ENCODE data around the gene NAA10.

Gene NAA10

DNA sequence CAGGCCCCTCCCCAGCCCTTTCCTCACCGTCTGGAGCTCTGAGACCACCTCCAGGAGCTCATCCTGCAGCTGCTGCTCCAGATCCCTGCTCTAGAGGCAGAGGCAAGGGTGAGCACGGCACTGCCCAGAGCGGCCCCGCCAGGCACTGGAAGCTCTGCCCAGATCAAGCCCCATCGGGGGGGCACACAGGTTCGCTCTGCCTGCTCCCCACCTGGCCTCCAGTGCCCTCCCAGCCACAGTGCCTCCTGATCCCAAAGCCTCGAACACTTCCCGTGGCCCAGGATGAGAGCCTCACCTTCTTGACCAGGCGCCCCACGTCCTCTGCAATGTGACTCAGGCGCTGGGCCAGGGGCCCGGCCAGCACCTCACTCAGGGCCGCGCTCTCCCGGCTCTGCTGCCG, 13.8 kb downstream of the NAA10 start:
- ATAC-seq (ENCODE audit: low read depth) (no peak), DNase-seq (ENCODE audit: low spot score) (no peak)
- Histone ChIP-seq H3K9me3 (ENCODE audit: severe bottlenecking) (no peaks in the 10 kb centered on the region), H3K27ac (ENCODE audit: poor library complexity, severe bottlenecking) (no peak overlapping the region), H3K4me3 (ENCODE audit: severe bottlenecking) (no peak overlapping the region), H3K36me3 (ENCODE audit: low read depth) (no peaks in the 10 kb centered on the region), H3K27me3 (ENCODE audit: insufficient read depth, poor library complexity, severe bottlenecking) (no peaks in the 10 kb centered on the region), H3K4me1 (ENCODE audit: insufficient read depth, poor library complexity, severe bottlenecking) (peaks cover 8% of the 10 kb centered on the region)
- TF ChIP-seq, protein P1, sequence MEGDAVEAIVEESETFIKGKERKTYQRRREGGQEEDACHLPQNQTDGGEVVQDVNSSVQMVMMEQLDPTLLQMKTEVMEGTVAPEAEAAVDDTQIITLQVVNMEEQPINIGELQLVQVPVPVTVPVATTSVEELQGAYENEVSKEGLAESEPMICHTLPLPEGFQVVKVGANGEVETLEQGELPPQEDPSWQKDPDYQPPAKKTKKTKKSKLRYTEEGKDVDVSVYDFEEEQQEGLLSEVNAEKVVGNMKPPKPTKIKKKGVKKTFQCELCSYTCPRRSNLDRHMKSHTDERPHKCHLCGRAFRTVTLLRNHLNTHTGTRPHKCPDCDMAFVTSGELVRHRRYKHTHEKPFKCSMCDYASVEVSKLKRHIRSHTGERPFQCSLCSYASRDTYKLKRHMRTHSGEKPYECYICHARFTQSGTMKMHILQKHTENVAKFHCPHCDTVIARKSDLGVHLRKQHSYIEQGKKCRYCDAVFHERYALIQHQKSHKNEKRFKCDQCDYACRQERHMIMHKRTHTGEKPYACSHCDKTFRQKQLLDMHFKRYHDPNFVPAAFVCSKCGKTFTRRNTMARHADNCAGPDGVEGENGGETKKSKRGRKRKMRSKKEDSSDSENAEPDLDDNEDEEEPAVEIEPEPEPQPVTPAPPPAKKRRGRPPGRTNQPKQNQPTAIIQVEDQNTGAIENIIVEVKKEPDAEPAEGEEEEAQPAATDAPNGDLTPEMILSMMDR (IDR thresholded peaks at IDR 0.05; ENCODE audit: poor library complexity, severe bottlenecking) = no peak

GRCh38 chrX:153920546-153920945, 14.3 kb downstream of the NAA10 start:
- TF ChIP-seq, protein P1 (IDR thresholded peaks at IDR 0.05; ENCODE audit: poor library complexity, severe bottlenecking) = no peak
- DNase-seq (ENCODE audit: low spot score) = peak; percentile 23
- Histone ChIP-seq H3K4me1 (ENCODE audit: insufficient read depth, poor library complexity, severe bottlenecking) (peaks cover 8% of the 10 kb centered on the region), H3K9me3 (ENCODE audit: severe bottlenecking) (no peaks in the 10 kb centered on the region), H3K27me3 (ENCODE audit: insufficient read depth, poor library complexity, severe bottlenecking) (no peaks in the 10 kb centered on the region), H3K27ac (ENCODE audit: poor library complexity, severe bottlenecking) (no peak overlapping the region), H3K36me3 (ENCODE audit: low read depth) (no peaks in the 10 kb centered on the region), H3K4me3 (ENCODE audit: severe bottlenecking) (no peak overlapping the region)
- no peak for ATAC-seq (ENCODE audit: low read depth)

GRCh38 chrX:153919281-153919680, 15.6 kb downstream of the NAA10 start:
- Histone ChIP-seq H3K27me3 (ENCODE audit: insufficient read depth, poor library complexity, severe bottlenecking) (no peaks in the 10 kb centered on the region), H3K9me3 (ENCODE audit: severe bottlenecking) (no peaks in the 10 kb centered on the region), H3K36me3 (ENCODE audit: low read depth) (no peaks in the 10 kb centered on the region), H3K4me3 (ENCODE audit: severe bottlenecking) (no peak overlapping the region), H3K4me1 (ENCODE audit: insufficient read depth, poor library complexity, severe bottlenecking) (peaks cover 8% of the 10 kb centered on the region), H3K27ac (ENCODE audit: poor library complexity, severe bottlenecking) (no peak overlapping the region)
- peak; percentile 29 for DNase-seq (ENCODE audit: low spot score)
- TF ChIP-seq, protein P1 (IDR thresholded peaks at IDR 0.05; ENCODE audit: poor library complexity, severe bottlenecking) = no peak
- no peak for ATAC-seq (ENCODE audit: low read depth)

DNA sequence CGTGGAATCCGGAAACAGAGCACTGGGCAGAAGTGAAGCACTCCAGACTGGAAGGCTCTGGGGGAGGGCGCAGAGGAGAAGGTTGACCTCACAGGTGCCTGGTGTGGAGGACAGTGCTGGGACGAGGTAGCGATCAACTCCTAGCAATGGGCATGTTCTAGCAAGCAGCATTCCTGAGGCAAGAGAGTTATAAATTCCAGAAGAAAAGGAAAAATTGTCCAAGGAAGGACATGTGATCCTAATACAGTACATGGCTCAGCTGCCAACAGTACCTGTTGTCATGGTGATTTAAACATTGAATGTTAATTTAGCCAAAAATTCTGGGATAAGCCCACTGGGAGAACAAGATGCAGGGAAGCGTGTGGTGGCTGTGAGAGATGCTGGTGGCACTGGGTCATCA, 17.0 kb downstream of the NAA10 start:
- Histone ChIP-seq H3K4me1 (ENCODE audit: insufficient read depth, poor library complexity, severe bottlenecking) (peaks cover 8% of the 10 kb centered on the region), H3K27me3 (ENCODE audit: insufficient read depth, poor library complexity, severe bottlenecking) (no peaks in the 10 kb centered on the region), H3K9me3 (ENCODE audit: severe bottlenecking) (no peaks in the 10 kb centered on the region), H3K27ac (ENCODE audit: poor library complexity, severe bottlenecking) (peak overlapping the region; percentile 40), H3K4me3 (ENCODE audit: severe bottlenecking) (no peak overlapping the region), H3K36me3 (ENCODE audit: low read depth) (no peaks in the 10 kb centered on the region)
- DNase-seq (ENCODE audit: low spot score) = peak; percentile 61
- peak; percentile 91 for ATAC-seq (ENCODE audit: low read depth)
- TF ChIP-seq, protein P1 (IDR thresholded peaks at IDR 0.05; ENCODE audit: poor library complexity, severe bottlenecking) = no peak

- no peak for DNase-seq (ENCODE audit: low spot score)
- no peaks in the 10 kb centered on the region for H3K27me3 ChIP-seq (ENCODE audit: insufficient read depth, poor library complexity, severe bottlenecking)
- H3K4me1 ChIP-seq (ENCODE audit: insufficient read depth, poor library complexity, severe bottlenecking) = peaks cover 8% of the 10 kb centered on the region
- H3K36me3 ChIP-seq (ENCODE audit: low read depth) = no peaks in the 10 kb centered on the region
- H3K27ac ChIP-seq (ENCODE audit: poor library complexity, severe bottlenecking) = no peak overlapping the region
- no peak for ATAC-seq (ENCODE audit: low read depth)
- H3K9me3 ChIP-seq (ENCODE audit: severe bottlenecking) = no peaks in the 10 kb centered on the region
- no peak overlapping the region for H3K4me3 ChIP-seq (ENCODE audit: severe bottlenecking)
- TF ChIP-seq, protein P1 (IDR thresholded peaks at IDR 0.05; ENCODE audit: poor library complexity, severe bottlenecking) = no peak
These were observed 21.1 kb downstream of the NAA10 start for GRCh38 chrX:153913701-153914100.

Data from RWPE2 (cell line).